ENCODE results near the gene ADGRG1. TPM values are rescaled to one million over a fixed set of nuclear protein-coding genes. Genes with fewer than 3 reads are reported as not detected.

Gene ADGRG1
- total RNA-seq, 1 experiment from 2014 or later: 10.2 TPM

GRCh38 chr16:57706717-57707116 lies 78.3 kb downstream of the ADGRG1 start:
- CTCF ChIA-PET: interaction anchor here (1.1 kb wide), 1 partner anchor 128 kb away, joined by 3 read pairs; no protein-coding TSS in a partner anchor
- POLR2A ChIA-PET: no interaction called here
- Mint-ChIP-seq H3K27me3 (ENCODE audit: insufficient read depth, unreplicated experiment) (peaks cover 42% of the 10 kb centered on the region), H3K4me1 (ENCODE audit: insufficient read depth, unreplicated experiment) (no peaks in the 10 kb centered on the region), H3K9me3 (ENCODE audit: unreplicated experiment) (peaks cover 18% of the 10 kb centered on the region), H3K36me3 (ENCODE audit: insufficient read depth, unreplicated experiment) (peaks cover 4% of the 10 kb centered on the region), H3K4me3 (ENCODE audit: unreplicated experiment) (no peak overlapping the region), H3K27ac (ENCODE audit: low read depth, unreplicated experiment) (no peak overlapping the region)
- intact Hi-C loops (cut with micrococcal nuclease): no loop called here
- DNase-seq (ENCODE audit: unreplicated experiment): no peak
- TF ChIP-seq CTCF (IDR thresholded peaks at IDR 0.05; ENCODE audit: unreplicated experiment): no peak
- no TSS peak for BruUV-seq (replicated peaks)

GRCh38 chr16:57707331-57707730 lies 78.9 kb downstream of the ADGRG1 start:
- no TSS peak for BruUV-seq (replicated peaks)
- Mint-ChIP-seq H3K27me3 (ENCODE audit: insufficient read depth, unreplicated experiment) (peaks cover 46% of the 10 kb centered on the region), H3K4me1 (ENCODE audit: insufficient read depth, unreplicated experiment) (no peaks in the 10 kb centered on the region), H3K36me3 (ENCODE audit: insufficient read depth, unreplicated experiment) (peaks cover 4% of the 10 kb centered on the region), H3K9me3 (ENCODE audit: unreplicated experiment) (peaks cover 18% of the 10 kb centered on the region), H3K4me3 (ENCODE audit: unreplicated experiment) (no peak overlapping the region), H3K27ac (ENCODE audit: low read depth, unreplicated experiment) (no peak overlapping the region)
- CTCF ChIA-PET: interaction anchor here (1.1 kb wide), 1 partner anchor 129 kb away, joined by 3 read pairs; no protein-coding TSS in a partner anchor
- no peak for TF ChIP-seq CTCF (IDR thresholded peaks at IDR 0.05; ENCODE audit: unreplicated experiment)
- POLR2A ChIA-PET: interaction anchor here (0.8 kb wide), 1 partner anchor 28 kb away, joined by 3 read pairs; no protein-coding TSS in a partner anchor
- no peak for DNase-seq (ENCODE audit: unreplicated experiment)
- intact Hi-C loops (cut with micrococcal nuclease): no loop called here

GRCh38 chr16:57708168-57708567 lies 79.7 kb downstream of the ADGRG1 start:
- intact Hi-C loops (cut with micrococcal nuclease): no loop called here
- Mint-ChIP-seq H3K36me3 (ENCODE audit: insufficient read depth, unreplicated experiment) (peaks cover 4% of the 10 kb centered on the region), H3K4me1 (ENCODE audit: insufficient read depth, unreplicated experiment) (no peaks in the 10 kb centered on the region), H3K4me3 (ENCODE audit: unreplicated experiment) (no peak overlapping the region), H3K9me3 (ENCODE audit: unreplicated experiment) (peaks cover 18% of the 10 kb centered on the region), H3K27ac (ENCODE audit: low read depth, unreplicated experiment) (no peak overlapping the region), H3K27me3 (ENCODE audit: insufficient read depth, unreplicated experiment) (peaks cover 55% of the 10 kb centered on the region)
- ChIA-PET POLR2A (no interaction called here), CTCF (no interaction called here)
- no TSS peak for BruUV-seq (replicated peaks)
- TF ChIP-seq CTCF (IDR thresholded peaks at IDR 0.05; ENCODE audit: unreplicated experiment): no peak
- no peak for DNase-seq (ENCODE audit: unreplicated experiment)

GRCh38 chr16:57709663-57710062 lies 81.2 kb downstream of the ADGRG1 start:
- Mint-ChIP-seq H3K4me3 (ENCODE audit: unreplicated experiment) (no peak overlapping the region), H3K4me1 (ENCODE audit: insufficient read depth, unreplicated experiment) (no peaks in the 10 kb centered on the region), H3K9me3 (ENCODE audit: unreplicated experiment) (peaks cover 18% of the 10 kb centered on the region), H3K27me3 (ENCODE audit: insufficient read depth, unreplicated experiment) (peaks cover 60% of the 10 kb centered on the region), H3K36me3 (ENCODE audit: insufficient read depth, unreplicated experiment) (peaks cover 4% of the 10 kb centered on the region), H3K27ac (ENCODE audit: low read depth, unreplicated experiment) (no peak overlapping the region)
- ChIA-PET CTCF (no interaction called here), POLR2A (no interaction called here)
- BruUV-seq (replicated peaks): no TSS peak
- TF ChIP-seq CTCF (IDR thresholded peaks at IDR 0.05; ENCODE audit: unreplicated experiment): no peak
- no peak for DNase-seq (ENCODE audit: unreplicated experiment)
- intact Hi-C loops (cut with micrococcal nuclease): no loop called here
